Thoracic aorta (tissue), 2 donors: ENCODE data around the gene OR1J2. TPM values are rescaled to one million over a fixed set of nuclear protein-coding genes. Genes with fewer than 3 reads are reported as not detected.

Source experiments
- ATAC-seq: fragments of 150-250 bp; one replicate; pipeline ENCODE4 v1.8.0; 2017; ENCODE audit warnings: low read depth; ENCODE audit not compliant: insufficient number of reproducible peaks, low FRiP score
- DNase-seq: peaks from one replicate; pipeline ENCODE4 v3.0.0-alpha.2; 2020; ENCODE audit warnings: low spot score
- H3K27ac ChIP-seq, 2 donors: fragments of 200-600 bp; sonication (generic); 1 replicate in 1 of 2; 2 replicates in 1 of 2; pipeline ENCODE4 v1.5.1; 2016; ENCODE audit warnings: mild to moderate bottlenecking in 2 of 2, moderate library complexity in 2 of 2
- H3K27me3 ChIP-seq: fragments of 200-600 bp; sonication (generic); replicated peaks from 2 replicates; pipeline ENCODE4 v1.6.0; 2016; ENCODE audit warnings: mild to moderate bottlenecking; ENCODE audit not compliant: insufficient read depth
- H3K36me3 ChIP-seq: fragments of 200-600 bp; sonication (generic); one replicate; pipeline ENCODE4 v1.5.1; 2016
- H3K4me1 ChIP-seq, 2 donors: fragments of 200-600 bp; sonication (generic); 1 replicate in 1 of 2; 2 replicates in 1 of 2; pipeline versions ENCODE4 v1.5.1 to v1.6.0; 2016; ENCODE audit warnings: low read depth in 2 of 2, mild to moderate bottlenecking in 1 of 2; ENCODE audit not compliant: control insufficient read depth in 1 of 2
- H3K4me3 ChIP-seq: fragments of 200-600 bp; sonication (generic); 2 replicates; pipeline ENCODE4 v1.5.1; 2016; ENCODE audit warnings: mild to moderate bottlenecking
- H3K9me3 ChIP-seq: fragments of 200-600 bp; sonication (generic); 2 replicates; pipeline ENCODE4 v1.5.1; 2016
- total RNA-seq, 2 donors: library from RNA; depleted of rRNA; stranded (reverse); fragments of >200 nt; gene quantifications; one replicate each; pipeline versions ENCODE4 v1.1.0 to v1.2.3, GENCODE V29; 2016
- TF ChIP-seq, protein P1 (sequence below): fragments of 200-600 bp; sonication (generic); IDR thresholded peaks from one replicate; pipeline ENCODE4 v1.5.1; 2019; ENCODE audit warnings: antibody characterized with exemption

Gene OR1J2
- 1 to 10 TPM in 1 of 2 donors, not detected in 1; 3.2 TPM for total RNA-seq

DNA sequence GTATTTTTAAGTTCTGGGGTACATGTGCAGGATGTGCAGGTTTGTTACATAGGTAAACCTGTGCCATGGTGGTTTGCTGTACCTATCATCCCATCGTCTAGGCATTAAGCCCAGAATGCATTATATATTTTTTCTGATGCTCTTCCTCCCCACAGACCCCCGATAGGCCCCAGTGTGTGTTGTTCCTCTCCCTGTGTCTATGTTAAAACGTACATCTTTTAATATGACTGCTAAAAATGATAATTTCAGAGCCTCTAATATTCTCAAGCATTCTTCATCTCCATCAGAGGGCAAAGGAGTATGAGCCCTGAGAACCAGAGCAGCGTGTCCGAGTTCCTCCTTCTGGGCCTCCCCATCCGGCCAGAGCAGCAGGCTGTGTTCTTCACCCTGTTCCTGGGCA is at the start of gene OR1J2:
OR1J2 (plus strand) TSS at position 301 of the 400 bp plus-strand sequence; CDS start at position 301, 0 bp downstream.
- ATAC-seq (no peak), DNase-seq (no peak)
- Histone ChIP-seq H3K4me1 (no peaks in the 10 kb centered on the region), H3K4me3 (no peak within 1 kb of the TSS), H3K27ac (no peak within 1 kb of the TSS), H3K27me3 (no peaks in the 10 kb centered on the region), H3K9me3 (no peaks in the 10 kb centered on the region), H3K36me3 (no peaks in the 10 kb centered on the region)
- TF ChIP-seq, protein P1, sequence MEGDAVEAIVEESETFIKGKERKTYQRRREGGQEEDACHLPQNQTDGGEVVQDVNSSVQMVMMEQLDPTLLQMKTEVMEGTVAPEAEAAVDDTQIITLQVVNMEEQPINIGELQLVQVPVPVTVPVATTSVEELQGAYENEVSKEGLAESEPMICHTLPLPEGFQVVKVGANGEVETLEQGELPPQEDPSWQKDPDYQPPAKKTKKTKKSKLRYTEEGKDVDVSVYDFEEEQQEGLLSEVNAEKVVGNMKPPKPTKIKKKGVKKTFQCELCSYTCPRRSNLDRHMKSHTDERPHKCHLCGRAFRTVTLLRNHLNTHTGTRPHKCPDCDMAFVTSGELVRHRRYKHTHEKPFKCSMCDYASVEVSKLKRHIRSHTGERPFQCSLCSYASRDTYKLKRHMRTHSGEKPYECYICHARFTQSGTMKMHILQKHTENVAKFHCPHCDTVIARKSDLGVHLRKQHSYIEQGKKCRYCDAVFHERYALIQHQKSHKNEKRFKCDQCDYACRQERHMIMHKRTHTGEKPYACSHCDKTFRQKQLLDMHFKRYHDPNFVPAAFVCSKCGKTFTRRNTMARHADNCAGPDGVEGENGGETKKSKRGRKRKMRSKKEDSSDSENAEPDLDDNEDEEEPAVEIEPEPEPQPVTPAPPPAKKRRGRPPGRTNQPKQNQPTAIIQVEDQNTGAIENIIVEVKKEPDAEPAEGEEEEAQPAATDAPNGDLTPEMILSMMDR = no peak

- DNase-seq = no peak
- TF ChIP-seq, protein P1 = no peak
- Histone ChIP-seq H3K9me3 (no peaks in the 10 kb centered on the region), H3K27me3 (no peaks in the 10 kb centered on the region), H3K36me3 (no peaks in the 10 kb centered on the region), H3K4me1 (peaks cover 0 to 4% of the 10 kb centered on the region in 2 donors), H3K27ac (no peak overlapping the region), H3K4me3 (peak overlapping the region; percentile 67)
- ATAC-seq = no peak
Observed at GRCh38 chr9:122463828-122464632, 46.6 kb upstream of the OR1J2 start.

DNA sequence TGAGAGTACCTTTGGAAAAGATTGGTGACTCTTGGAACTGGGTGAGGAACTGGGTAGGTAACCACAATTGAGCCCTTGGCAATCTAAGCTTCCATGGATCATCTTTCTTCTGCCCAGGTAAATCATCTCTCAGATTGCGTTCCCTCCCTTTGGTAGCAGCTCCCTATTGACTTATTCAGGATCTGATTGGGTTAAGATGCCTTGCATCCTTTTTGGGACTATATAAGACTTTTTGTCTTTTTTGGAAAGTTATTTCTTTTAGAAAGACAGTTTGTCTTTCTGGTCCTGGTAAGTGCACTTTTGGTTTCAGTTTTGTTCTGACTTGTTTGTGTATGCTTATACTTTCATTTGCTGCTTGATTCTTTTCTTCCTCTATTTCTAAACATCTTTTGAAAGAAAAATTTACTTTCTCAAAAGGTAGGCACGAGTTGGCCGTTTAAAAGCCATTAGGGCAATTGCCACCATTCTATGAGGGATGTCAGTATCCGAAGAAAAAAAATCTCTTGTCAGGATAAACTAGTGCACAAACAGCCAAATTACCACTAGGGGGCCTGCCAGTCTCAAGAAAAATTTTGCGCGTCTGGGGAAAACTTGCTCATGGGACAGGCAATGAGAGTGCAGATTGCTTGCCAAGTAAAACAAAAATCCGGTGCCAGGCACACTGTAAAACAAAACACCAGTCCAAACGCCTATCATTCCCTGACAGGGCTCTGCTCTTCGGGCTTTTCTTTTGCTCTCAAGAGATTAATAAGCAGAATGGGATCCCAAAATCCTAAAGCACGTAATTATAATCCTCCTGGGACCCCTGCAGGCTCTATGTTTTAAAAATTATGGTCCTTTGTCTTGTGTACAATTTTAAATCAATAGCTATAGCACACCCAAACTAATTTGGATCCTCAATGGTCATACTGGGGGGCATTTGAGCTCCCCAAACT is 45.7 kb upstream of the OR1J2 start:
- Histone ChIP-seq H3K4me3 (peak overlapping the region; percentile 67), H3K27me3 (no peaks in the 10 kb centered on the region), H3K27ac (no peak overlapping the region), H3K9me3 (no peaks in the 10 kb centered on the region), H3K4me1 (peaks cover 0 to 4% of the 10 kb centered on the region in 2 donors), H3K36me3 (no peaks in the 10 kb centered on the region)
- ATAC-seq (peak; percentile 73), DNase-seq (peak; percentile 43)
- TF ChIP-seq, protein P1 = peak; percentile 74

DNA sequence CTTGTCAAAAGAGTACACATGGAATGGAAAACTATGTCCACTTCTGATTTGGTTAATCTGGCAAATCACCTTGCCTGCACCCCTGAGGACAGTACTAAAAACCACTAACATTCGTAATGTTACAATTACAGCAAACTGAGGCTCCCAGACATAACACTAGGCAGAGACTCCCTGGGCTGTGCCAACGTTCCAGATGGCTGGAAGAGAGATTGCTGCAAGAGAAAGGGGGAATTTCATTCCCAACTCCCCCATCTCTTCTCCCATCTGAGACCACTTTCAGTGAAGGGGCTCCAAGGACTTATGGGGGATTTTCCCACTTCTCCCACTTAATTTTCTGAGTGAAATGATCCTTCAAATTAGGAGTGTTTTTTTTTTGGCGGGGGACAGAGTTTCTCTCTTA is 44.1 kb upstream of the OR1J2 start:
- H3K27ac ChIP-seq = no peak overlapping the region
- ATAC-seq (no peak), DNase-seq (no peak)
- H3K4me3 ChIP-seq = no peak overlapping the region
- TF ChIP-seq, protein P1 = no peak
- no peaks in the 10 kb centered on the region for H3K9me3 ChIP-seq
- H3K27me3 ChIP-seq = no peaks in the 10 kb centered on the region
- peaks cover 0 to 4% of the 10 kb centered on the region in 2 donors for H3K4me1 ChIP-seq
- no peaks in the 10 kb centered on the region for H3K36me3 ChIP-seq

GRCh38 chr9:122468735-122469134 is 41.9 kb upstream of the OR1J2 start:
- Histone ChIP-seq H3K9me3 (no peaks in the 10 kb centered on the region), H3K36me3 (no peaks in the 10 kb centered on the region), H3K27me3 (no peaks in the 10 kb centered on the region), H3K4me1 (peaks cover 0 to 4% of the 10 kb centered on the region in 2 donors), H3K27ac (no peak overlapping the region), H3K4me3 (no peak overlapping the region)
- TF ChIP-seq, protein P1 = no peak
- ATAC-seq (no peak), DNase-seq (no peak)
